Kidney (tissue), 14 donors: ENCODE results near the gene ARMC7. TPM values are rescaled to one million over a fixed set of nuclear protein-coding genes. Genes with fewer than 3 reads are reported as not detected.
"Not testable (repeated sequence)": the region's sequence is repeated elsewhere in the genome, so short reads cannot be mapped to it uniquely, and the experiment has no call there.

Experiments
- DNase-seq, 5 donors: peaks; one replicate each; pipeline ENCODE4 v3.0.0-alpha.2; 2013 to 2020
- FAIRE-seq: peaks from 2 replicates; lab custom pipeline; 2012; peaks lifted over from hg19 to GRCh38; lab: Jason Lieb, UNC
- H3K27ac ChIP-seq, 2 donors: one replicate each; pipeline ENCODE4 v1.7.0; 2013; ENCODE audit warnings: low read depth in 2 of 2, low read length in 2 of 2, inconsistent platforms in 1 of 2
- H3K27me3 ChIP-seq: one replicate; pipeline ENCODE4 v1.7.1; 2013; ENCODE audit warnings: low read length, inconsistent platforms; ENCODE audit not compliant: control insufficient read depth, insufficient read depth
- H3K36me3 ChIP-seq, 3 donors: one replicate each; pipeline versions ENCODE4 v1.7.0 to v1.7.1; 2013; ENCODE audit warnings: low read length in 3 of 3, control low read depth in 1 of 3, inconsistent platforms in 1 of 3; ENCODE audit not compliant: insufficient read depth in 3 of 3, control insufficient read depth in 2 of 3
- H3K4me1 ChIP-seq, 3 donors: one replicate each; pipeline versions ENCODE4 v1.7.0 to v1.7.1; 2013; ENCODE audit warnings: low read length in 3 of 3, inconsistent platforms in 1 of 3, low read depth in 1 of 3; ENCODE audit not compliant: control insufficient read depth in 2 of 3, insufficient read depth in 2 of 3
- H3K4me3 ChIP-seq, 3 donors: one replicate each; pipeline versions ENCODE4 v1.7.0 to v1.8.1; 2013; ENCODE audit warnings: low read length in 3 of 3, control low read depth in 1 of 3, inconsistent platforms in 1 of 3
- H3K9ac ChIP-seq, 3 donors: one replicate each; pipeline versions ENCODE4 v1.7.0 to v1.7.1; 2013; ENCODE audit warnings: low read length in 3 of 3, control low read depth in 1 of 3, inconsistent platforms in 1 of 3
- H3K9me3 ChIP-seq, 3 donors: one replicate each; pipeline versions ENCODE4 v1.7.0 to v1.7.1; 2013; ENCODE audit warnings: low read length in 3 of 3, control low read depth in 1 of 3, inconsistent platforms in 1 of 3; ENCODE audit not compliant: control insufficient read depth in 2 of 3, insufficient read depth in 1 of 3
- intact Hi-C: fragments of 100-400 bp; cut with DNase I; formaldehyde crosslinking; loops from one replicate; pipeline ENCODE4 v1.11.1; 2022
- polyA plus RNA-seq: library from polyadenylated mRNA; stranded (reverse); fragments of 350-450 nt; fragmentation: Illumina TruSeq; extraction: RNeasy Lipid Tissue Mini Kit (QIAGEN cat#74804); gene quantifications from one replicate; pipeline ENCODE4 v1.2.3, GENCODE V29; 2014; ENCODE audit warnings: low read depth, low replicate concordance; ENCODE audit not compliant: insufficient read depth
- total RNA-seq: library from RNA; stranded (reverse); fragmentation: NEBNext Ultra II Directional; extraction: Animal tissue kit (Norgen Biotek cat#: 25700); gene quantifications from one replicate; pipeline ENCODE4 v1.2.1, GENCODE V29; 2021
- TF ChIP-seq, protein P1 (sequence below): IDR thresholded peaks from 3 replicates; pipeline ENCODE4 v1.5.1; 2012; ENCODE audit warnings: mild to moderate bottlenecking, moderate library complexity, borderline replicate concordance; ENCODE audit not compliant: insufficient read depth; ENCODE audit errors: extremely low read depth
- donor health status: control.
- donor health status: control.
- donor health status: control.
- donor health status: control.
- donor health status: control.
- donor health status: DM: yes; HTN: yes; CAD: no.
- donor health status: Normal renal cell carcinoma (clear cell type).

ARMC7 gene
- total and polyA plus RNA-seq, 2 donors from 2014 or later: 31.8 to 35.1 TPM

DNA sequence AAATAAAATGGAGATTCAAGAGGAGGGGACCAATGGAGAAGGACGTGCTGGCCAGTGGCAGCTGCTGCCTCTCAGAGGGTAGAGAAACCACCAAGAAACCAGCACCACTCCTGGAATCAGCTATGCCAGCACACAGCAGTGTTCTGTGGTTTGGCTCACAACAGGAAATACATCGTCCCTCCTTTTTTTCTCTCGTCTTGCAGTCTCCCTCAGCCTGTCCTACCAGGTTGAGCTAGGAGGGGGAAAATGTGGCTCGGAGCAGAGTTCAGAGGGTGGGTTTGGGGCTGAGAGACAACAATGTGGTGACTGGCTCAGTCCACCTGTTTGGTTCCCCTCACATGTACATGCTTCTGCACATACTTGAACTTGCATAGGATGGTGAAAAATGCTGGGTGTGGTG is 41.9 kb upstream of the ARMC7 start:
- Histone ChIP-seq H3K4me3 (no peak overlapping the region), H3K36me3 (peaks cover 0 to 14% (median 12%) of the 10 kb centered on the region in 3 donors), H3K27ac (no peak overlapping the region), H3K27me3 (no peaks in the 10 kb centered on the region), H3K9ac (no peak overlapping the region), H3K4me1 (no peaks in the 10 kb centered on the region), H3K9me3 (no peaks in the 10 kb centered on the region)
- FAIRE-seq: no peak
- TF ChIP-seq, protein P1, sequence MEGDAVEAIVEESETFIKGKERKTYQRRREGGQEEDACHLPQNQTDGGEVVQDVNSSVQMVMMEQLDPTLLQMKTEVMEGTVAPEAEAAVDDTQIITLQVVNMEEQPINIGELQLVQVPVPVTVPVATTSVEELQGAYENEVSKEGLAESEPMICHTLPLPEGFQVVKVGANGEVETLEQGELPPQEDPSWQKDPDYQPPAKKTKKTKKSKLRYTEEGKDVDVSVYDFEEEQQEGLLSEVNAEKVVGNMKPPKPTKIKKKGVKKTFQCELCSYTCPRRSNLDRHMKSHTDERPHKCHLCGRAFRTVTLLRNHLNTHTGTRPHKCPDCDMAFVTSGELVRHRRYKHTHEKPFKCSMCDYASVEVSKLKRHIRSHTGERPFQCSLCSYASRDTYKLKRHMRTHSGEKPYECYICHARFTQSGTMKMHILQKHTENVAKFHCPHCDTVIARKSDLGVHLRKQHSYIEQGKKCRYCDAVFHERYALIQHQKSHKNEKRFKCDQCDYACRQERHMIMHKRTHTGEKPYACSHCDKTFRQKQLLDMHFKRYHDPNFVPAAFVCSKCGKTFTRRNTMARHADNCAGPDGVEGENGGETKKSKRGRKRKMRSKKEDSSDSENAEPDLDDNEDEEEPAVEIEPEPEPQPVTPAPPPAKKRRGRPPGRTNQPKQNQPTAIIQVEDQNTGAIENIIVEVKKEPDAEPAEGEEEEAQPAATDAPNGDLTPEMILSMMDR: no peak
- no peak for DNase-seq
- intact Hi-C loops: no loop called here

DNA sequence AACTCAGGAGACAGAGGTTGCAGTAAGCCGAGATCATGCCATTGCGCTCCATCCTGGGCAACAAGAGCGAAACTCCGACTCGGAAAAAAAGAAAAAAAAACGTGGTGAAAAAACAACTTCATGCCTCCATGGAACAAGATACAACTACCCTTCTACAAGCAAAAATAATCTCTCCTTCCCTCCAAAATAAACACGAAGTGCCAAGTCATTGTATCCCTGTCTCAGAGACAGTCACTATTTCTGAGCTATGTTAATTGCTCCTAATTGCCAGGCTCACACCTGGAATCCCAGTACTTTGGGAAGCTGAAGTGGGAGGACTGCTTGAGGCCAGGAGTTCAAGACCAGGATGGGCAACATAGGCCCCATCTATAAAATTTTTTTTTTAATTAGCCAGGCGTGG is 41.0 kb upstream of the ARMC7 start:
- peak in 1 of 5 donors; percentile 6 for DNase-seq
- peaks cover 0 to 6% (median 6%) of the 10 kb centered on the region in 3 donors for H3K36me3 ChIP-seq
- H3K4me3 ChIP-seq: no peak overlapping the region
- no peaks in the 10 kb centered on the region for H3K9me3 ChIP-seq
- H3K9ac ChIP-seq: no peak overlapping the region
- no peak overlapping the region for H3K27ac ChIP-seq
- intact Hi-C loops: no loop called here
- H3K4me1 ChIP-seq: peaks cover 0 to 2% (median 0%) of the 10 kb centered on the region in 3 donors
- FAIRE-seq: no peak
- no peaks in the 10 kb centered on the region for H3K27me3 ChIP-seq
- TF ChIP-seq, protein P1: no peak

DNA sequence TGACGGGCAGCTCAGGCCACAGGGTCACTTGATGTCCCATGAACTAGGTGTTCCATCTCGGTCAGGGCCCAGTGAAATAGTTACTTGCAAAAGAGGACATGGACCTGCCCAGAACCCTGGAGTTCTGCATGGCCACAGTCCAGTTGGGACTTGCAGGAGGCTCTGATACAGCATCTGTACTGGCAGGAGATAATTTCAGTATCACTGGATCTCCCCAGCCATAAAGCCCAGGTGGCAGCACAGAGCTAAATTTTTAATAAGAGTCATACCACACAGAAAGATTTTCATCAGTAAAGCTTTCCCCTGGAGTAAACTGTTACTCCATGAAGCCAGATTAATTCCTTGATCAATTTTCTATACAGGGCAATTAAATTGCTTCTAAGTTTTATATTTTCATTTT is 40.0 kb upstream of the ARMC7 start:
- H3K27me3 ChIP-seq: no peaks in the 10 kb centered on the region
- no peaks in the 10 kb centered on the region for H3K36me3 ChIP-seq
- H3K4me1 ChIP-seq: peaks cover 0 to 11% (median 0%) of the 10 kb centered on the region in 3 donors
- H3K4me3 ChIP-seq: no peak overlapping the region
- no peak overlapping the region for H3K27ac ChIP-seq
- H3K9ac ChIP-seq: no peak overlapping the region
- H3K9me3 ChIP-seq: no peaks in the 10 kb centered on the region
- TF ChIP-seq, protein P1: peak; percentile 40
- FAIRE-seq (no peak), DNase-seq (peak in 1 of 5 donors; percentile 26)
- intact Hi-C loops: no loop called here

DNA sequence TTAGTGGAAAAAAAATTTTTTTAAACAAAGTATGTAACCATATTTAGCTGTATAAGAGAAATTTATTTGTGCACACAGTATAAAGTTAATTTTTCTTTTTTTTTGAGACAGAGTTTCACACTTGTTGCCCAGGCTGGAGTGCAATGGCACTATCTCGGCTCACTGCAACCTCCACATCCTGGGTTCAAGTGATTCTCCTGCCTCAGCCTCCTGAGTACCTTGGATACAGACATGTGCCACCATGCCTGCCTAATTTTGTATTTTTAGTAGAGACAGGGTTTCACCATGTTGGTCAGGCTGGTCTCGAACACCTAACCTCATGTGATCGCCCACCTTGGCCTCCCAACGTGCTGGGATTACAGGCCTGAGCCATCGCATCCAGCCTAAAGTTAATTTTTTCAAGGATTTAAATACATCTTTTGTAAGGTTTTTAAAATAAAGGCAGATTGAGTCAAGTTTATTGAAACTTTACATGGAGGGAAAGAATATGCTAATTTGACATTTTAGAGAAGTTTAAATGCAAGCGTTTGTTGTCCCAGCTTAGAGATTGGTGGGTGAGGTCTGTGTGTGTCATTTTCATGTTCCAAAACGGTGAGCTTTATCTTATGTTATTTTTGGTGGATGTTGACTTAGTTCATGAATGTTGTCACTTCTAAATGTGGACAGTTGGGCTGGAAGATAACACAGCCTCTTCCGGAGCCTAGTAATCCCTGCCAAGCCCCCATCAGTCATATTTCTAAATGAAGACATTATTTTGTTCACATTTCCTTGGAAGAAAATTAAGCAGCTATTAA is 38.1 kb upstream of the ARMC7 start:
- intact Hi-C loops, H3K9ac ChIP-seq, H3K27ac ChIP-seq, H3K4me3 ChIP-seq, H3K36me3 ChIP-seq, FAIRE-seq, H3K9me3 ChIP-seq, H3K27me3 ChIP-seq: not testable (repeated sequence)
- peaks cover 0 to 11% (median 0%) of the 10 kb centered on the region in 3 donors for H3K4me1 ChIP-seq
- peak in 1 of 5 donors; percentile 39 for DNase-seq

DNA sequence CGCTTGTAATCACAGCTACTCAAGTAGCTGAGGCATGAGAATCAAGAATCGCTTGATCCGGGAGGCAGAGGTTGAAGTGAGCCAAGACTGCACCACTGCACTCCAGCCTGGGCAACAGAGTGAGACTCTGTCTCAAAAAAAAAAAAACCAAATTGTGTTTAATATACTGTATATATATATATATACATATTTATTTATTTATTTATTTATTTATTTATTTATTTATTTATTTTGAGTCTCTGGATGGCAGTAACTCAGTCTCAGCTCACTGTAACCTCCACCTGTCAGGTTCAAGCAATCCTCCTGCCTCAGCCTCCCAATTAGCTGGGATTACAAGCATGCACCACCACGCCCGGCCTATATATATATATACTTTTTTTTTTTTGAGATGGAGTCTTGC is 36.9 kb upstream of the ARMC7 start:
- H3K36me3 ChIP-seq, H3K9ac ChIP-seq, DNase-seq, intact Hi-C loops, H3K27ac ChIP-seq, FAIRE-seq, H3K27me3 ChIP-seq, H3K9me3 ChIP-seq, H3K4me3 ChIP-seq: not testable (repeated sequence)
- peaks cover 0 to 22% (median 4%) of the 10 kb centered on the region in 3 donors for H3K4me1 ChIP-seq
